Stimulated activated CD8-positive, alpha-beta memory T cell treated with anti-CD3 and anti-CD28 coated beads, Interleukin-12 subunit alpha, Interleukin-12 subunit beta, amount 100 ng/mL, for 24 hours (primary cell): Measurements from ENCODE around the gene HAGH.
A peak's percentile ranks its signal among the peaks of the same experiment; 100 is the strongest.

Experiments used
- DNase-seq: peaks from one replicate; pipeline ENCODE4 v3.0.0-alpha.2; 2020; ENCODE audit errors: extremely low read depth

HAGH gene

GRCh38 chr16:1786242-1787055, 40.2 kb downstream of the HAGH start:
- no peak for DNase-seq

GRCh38 chr16:1785846-1786170, 40.8 kb downstream of the HAGH start:
- DNase-seq: no peak

GRCh38 chr16:1784977-1785845, 41.4 kb downstream of the HAGH start:
- DNase-seq: no peak

- peak; percentile 97 for DNase-seq
Observed at GRCh38 chr16:1782408-1783264, 44.0 kb downstream of the HAGH start, which contains the start of the genes NUBP2 and SPSB3. NUBP2 (plus strand) TSS chr16:1782960; CDS start chr16:1783021, 61 bp downstream. SPSB3 (minus strand) TSS chr16:1782571; CDS start chr16:1781483, 1,088 bp downstream.

GRCh38 chr16:1781758-1782407, 44.7 kb downstream of the HAGH start:
- DNase-seq: no peak

GRCh38 chr16:1781254-1781653, 45.4 kb downstream of the HAGH start:
- no peak for DNase-seq

- DNase-seq: no peak
Observed at GRCh38 chr16:1780677-1781072, 46.0 kb downstream of the HAGH start.

- no peak for DNase-seq
Observed at GRCh38 chr16:1779741-1780676, 46.6 kb downstream of the HAGH start.

- DNase-seq: no peak
Observed at GRCh38 chr16:1779234-1779701, 47.4 kb downstream of the HAGH start.

GRCh38 chr16:1778200-1779179, 48.1 kb downstream of the HAGH start:
- no peak for DNase-seq

- DNase-seq: no peak
Observed at GRCh38 chr16:1777375-1778199, 49.0 kb downstream of the HAGH start.

GRCh38 chr16:1776991-1777374, 49.6 kb downstream of the HAGH start:
- no peak for DNase-seq

GRCh38 chr16:1776672-1776955, 50.0 kb downstream of the HAGH start:
- no peak for DNase-seq

GRCh38 chr16:1775846-1776671, 50.6 kb downstream of the HAGH start:
- no peak for DNase-seq

- DNase-seq: no peak
Observed at GRCh38 chr16:1775006-1775845, 51.4 kb downstream of the HAGH start.

GRCh38 chr16:1774448-1774780, 52.2 kb downstream of the HAGH start:
- DNase-seq: no peak
